SK-N-SH treated with all-trans-retinoic acid at 6 μM for 48 hours (cell line): ENCODE data around the gene OR14I1.

ENCODE experiments used
- BACH2 ChIP-seq: fragments of 250-450 bp; sonication (Bioruptor Pico); IDR thresholded peaks from 2 replicates; pipeline ENCODE4 v1.9.0; 2021; ENCODE audit warnings: mild to moderate bottlenecking, borderline replicate concordance
- GLIS3 ChIP-seq: fragments of 250-450 bp; sonication (Bioruptor Pico); IDR thresholded peaks from 2 replicates; pipeline ENCODE4 v1.5.0; 2020; ENCODE audit warnings: mild to moderate bottlenecking, moderate library complexity
- RARB ChIP-seq: fragments of 250-450 bp; sonication (Bioruptor Pico); IDR thresholded peaks from 2 replicates; pipeline ENCODE4 v1.8.0; 2021; ENCODE audit warnings: mild to moderate bottlenecking, moderate library complexity
- TCF4 ChIP-seq: fragments of 250-450 bp; sonication (Bioruptor Pico); IDR thresholded peaks from 2 replicates; pipeline ENCODE4 v1.8.0; 2021; ENCODE audit warnings: mild to moderate bottlenecking, moderate library complexity, borderline replicate concordance
- TOX ChIP-seq: fragments of 250-450 bp; sonication (Bioruptor Pico); IDR thresholded peaks from 2 replicates; pipeline ENCODE4 v1.8.0; 2021; ENCODE audit warnings: mild to moderate bottlenecking, moderate library complexity, borderline replicate concordance
- ZC3H10 ChIP-seq: fragments of 250-450 bp; sonication (Bioruptor Pico); IDR thresholded peaks from 2 replicates; pipeline ENCODE4 v1.5.1; 2021; ENCODE audit warnings: mild to moderate bottlenecking, moderate library complexity
- ZFP30 ChIP-seq: fragments of 450-650 bp; formaldehyde crosslinking; IDR thresholded peaks from 2 replicates; pipeline ENCODE4 v1.5.0; 2022; ENCODE audit warnings: mild to moderate bottlenecking, moderate library complexity
- ZNF8 ChIP-seq: fragments of 450-650 bp; formaldehyde crosslinking; IDR thresholded peaks from 2 replicates; pipeline ENCODE4 v1.5.0; 2020; ENCODE audit warnings: mild to moderate bottlenecking, moderate library complexity
- TF ChIP-seq, protein P1 (sequence below): fragments of 250-450 bp; sonication (Bioruptor Pico); IDR thresholded peaks from 2 replicates; pipeline ENCODE4 v1.8.0; 2021; ENCODE audit warnings: low read depth, mild to moderate bottlenecking, moderate library complexity, borderline replicate concordance

DNA sequence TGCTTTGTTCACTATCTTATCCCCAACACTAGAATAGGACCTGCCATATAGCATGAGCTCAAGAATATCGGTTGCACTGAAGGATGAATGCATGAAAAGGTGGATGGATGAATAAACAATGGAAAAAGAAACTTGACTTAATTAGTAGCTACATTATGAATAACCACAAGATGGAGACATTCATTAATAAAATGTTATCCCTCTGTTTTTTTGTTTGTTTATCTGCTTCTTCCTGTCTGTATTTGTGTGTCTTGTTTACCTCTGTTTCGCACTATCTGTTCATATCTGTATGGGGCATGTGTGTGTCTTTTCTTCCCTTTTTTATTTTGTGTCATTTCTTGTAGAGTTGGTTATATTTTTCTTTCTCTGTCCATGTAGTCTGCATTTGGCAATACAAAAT, 1.1 kb upstream of the OR14I1 start:
- no peak for TF ChIP-seq ZFP30
- TF ChIP-seq RARB (CRISPR knock-in tag) = no peak
- no peak for TF ChIP-seq TOX (CRISPR knock-in tag)
- TF ChIP-seq GLIS3 (CRISPR knock-in tag) = no peak
- TF ChIP-seq ZC3H10 (CRISPR knock-in tag) = no peak
- TF ChIP-seq TCF4 (CRISPR knock-in tag) = no peak
- TF ChIP-seq BACH2 (CRISPR knock-in tag) = no peak
- TF ChIP-seq, protein P1, sequence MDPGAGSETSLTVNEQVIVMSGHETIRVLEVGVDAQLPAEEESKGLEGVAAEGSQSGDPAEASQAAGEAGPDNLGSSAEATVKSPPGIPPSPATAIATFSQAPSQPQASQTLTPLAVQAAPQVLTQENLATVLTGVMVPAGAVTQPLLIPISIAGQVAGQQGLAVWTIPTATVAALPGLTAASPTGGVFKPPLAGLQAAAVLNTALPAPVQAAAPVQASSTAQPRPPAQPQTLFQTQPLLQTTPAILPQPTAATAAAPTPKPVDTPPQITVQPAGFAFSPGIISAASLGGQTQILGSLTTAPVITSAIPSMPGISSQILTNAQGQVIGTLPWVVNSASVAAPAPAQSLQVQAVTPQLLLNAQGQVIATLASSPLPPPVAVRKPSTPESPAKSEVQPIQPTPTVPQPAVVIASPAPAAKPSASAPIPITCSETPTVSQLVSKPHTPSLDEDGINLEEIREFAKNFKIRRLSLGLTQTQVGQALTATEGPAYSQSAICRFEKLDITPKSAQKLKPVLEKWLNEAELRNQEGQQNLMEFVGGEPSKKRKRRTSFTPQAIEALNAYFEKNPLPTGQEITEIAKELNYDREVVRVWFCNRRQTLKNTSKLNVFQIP (CRISPR knock-in tag) = no peak
- no peak for TF ChIP-seq ZNF8 (CRISPR knock-in tag)
